WTC11 (cell line): ENCODE measurements around the gene CSH1. TPM values are rescaled to one million over a fixed set of nuclear protein-coding genes. Genes with fewer than 3 reads are reported as not detected.

Experiments
- ATAC-seq: fragments of 200-7000 bp; cut with Tn5 transposase; 2 replicates; pipeline ENCODE4 v1.10.0; 2021; ENCODE audit warnings: mild to moderate bottlenecking, moderate library complexity
- CTCF ChIA-PET: fragments of 300-600 bp; sonication (Branson Sonifier 250); formaldehyde crosslinking; loops from one replicate; lab custom pipeline; 2021; ENCODE audit warnings: antibody characterized with exemption; lab: Charles Lee
- POLR2A ChIA-PET: fragments of 350-600 bp; sonication (Branson Sonifier 250); formaldehyde crosslinking; loops from one replicate; lab custom pipeline; 2021; ENCODE audit warnings: antibody characterized with exemption; lab: Charles Lee
- DNase-seq: peaks from one replicate; pipeline ENCODE4 v3.0.0; 2021; ENCODE audit warnings: low spot score
- H3K27ac Mint-ChIP-seq: 2 replicates; pipeline ENCODE4 v1.8.0; 2021; ENCODE audit warnings: mixed read lengths
- H3K27me3 Mint-ChIP-seq: 2 replicates; pipeline ENCODE4 v1.8.0; 2021; ENCODE audit warnings: low read depth, mild to moderate bottlenecking, moderate library complexity, mixed read lengths
- H3K36me3 Mint-ChIP-seq: 2 replicates; pipeline ENCODE4 v1.8.0; 2021; ENCODE audit warnings: mixed read lengths
- H3K4me1 Mint-ChIP-seq: 2 replicates; pipeline ENCODE4 v1.8.0; 2022; ENCODE audit warnings: mixed read lengths
- H3K4me3 Mint-ChIP-seq: 2 replicates; pipeline ENCODE4 v1.8.0; 2021; ENCODE audit warnings: mild to moderate bottlenecking, moderate library complexity, mixed read lengths
- H3K9me3 Mint-ChIP-seq: 2 replicates; pipeline ENCODE4 v1.8.0; 2021; ENCODE audit warnings: mixed read lengths
- ATF1 ChIP-seq: sonication (generic); formaldehyde crosslinking; IDR thresholded peaks from 2 replicates; pipeline ENCODE4 v1.8.1; 2023; ENCODE audit warnings: mild to moderate bottlenecking, moderate library complexity, missing genetic modification reagents
- ATF3 ChIP-seq: sonication (generic); formaldehyde crosslinking; conservative IDR thresholded peaks from 2 replicates; pipeline ENCODE4 v1.8.1; 2022; ENCODE audit warnings: mild to moderate bottlenecking, missing genetic modification reagents
- CBFB ChIP-seq: sonication (generic); formaldehyde crosslinking; IDR thresholded peaks from 2 replicates; pipeline ENCODE4 v1.8.1; 2022; ENCODE audit warnings: mild to moderate bottlenecking, low read depth, missing genetic modification reagents
- ELF4 ChIP-seq: sonication (generic); formaldehyde crosslinking; IDR thresholded peaks from 2 replicates; pipeline ENCODE4 v1.8.1; 2022; ENCODE audit warnings: low read depth, mild to moderate bottlenecking, moderate library complexity, missing genetic modification reagents
- ERG ChIP-seq: fragments of 250-450 bp; sonication (Bioruptor Pico); IDR thresholded peaks from 2 replicates; pipeline ENCODE4 v1.8.0; 2021; ENCODE audit warnings: mild to moderate bottlenecking
- ETV6 ChIP-seq: sonication (generic); formaldehyde crosslinking; IDR thresholded peaks from 2 replicates; pipeline ENCODE4 v1.8.1; 2022; ENCODE audit warnings: mild to moderate bottlenecking, missing genetic modification reagents
- FOXP1 ChIP-seq: sonication (generic); formaldehyde crosslinking; IDR thresholded peaks from 2 replicates; pipeline ENCODE4 v1.8.0; 2022; ENCODE audit warnings: missing genetic modification reagents, mild to moderate bottlenecking, moderate library complexity, borderline replicate concordance
- FOXP4 ChIP-seq: sonication (generic); formaldehyde crosslinking; IDR thresholded peaks from 2 replicates; pipeline ENCODE4 v1.8.0; 2022; ENCODE audit warnings: mild to moderate bottlenecking, missing genetic modification reagents
- HMGXB4 ChIP-seq: sonication (generic); formaldehyde crosslinking; IDR thresholded peaks from 2 replicates; pipeline ENCODE4 v1.8.1; 2023; ENCODE audit warnings: mild to moderate bottlenecking, moderate library complexity, missing genetic modification reagents
- JUN ChIP-seq: sonication (generic); formaldehyde crosslinking; IDR thresholded peaks from 2 replicates; pipeline ENCODE4 v1.8.0; 2023; ENCODE audit warnings: mild to moderate bottlenecking, missing genetic modification reagents
- MXD4 ChIP-seq: fragments of 250-450 bp; sonication (Bioruptor Pico); IDR thresholded peaks from 2 replicates; pipeline ENCODE4 v1.8.0; 2021; ENCODE audit warnings: mild to moderate bottlenecking, moderate library complexity, borderline replicate concordance
- MYBL2 ChIP-seq: sonication (generic); formaldehyde crosslinking; IDR thresholded peaks from 2 replicates; pipeline ENCODE4 v1.8.1; 2023; ENCODE audit warnings: mild to moderate bottlenecking, moderate library complexity, missing genetic modification reagents
- NFATC4 ChIP-seq: fragments of 250-450 bp; sonication (Bioruptor Pico); IDR thresholded peaks from 2 replicates; pipeline ENCODE4 v1.9.0; 2021; ENCODE audit warnings: mild to moderate bottlenecking
- NR2C2 ChIP-seq: sonication (generic); formaldehyde crosslinking; IDR thresholded peaks from 2 replicates; pipeline ENCODE4 v1.8.0; 2022; ENCODE audit warnings: mild to moderate bottlenecking, missing genetic modification reagents
- NR3C1 ChIP-seq: sonication (generic); formaldehyde crosslinking; conservative IDR thresholded peaks from 2 replicates; pipeline ENCODE4 v1.8.1; 2023; ENCODE audit warnings: low read depth, mild to moderate bottlenecking, missing genetic modification reagents
- OVOL2 ChIP-seq: fragments of 250-450 bp; sonication (Bioruptor Pico); IDR thresholded peaks from 2 replicates; pipeline ENCODE4 v1.9.0; 2021; ENCODE audit warnings: mild to moderate bottlenecking, borderline replicate concordance
- RORB ChIP-seq: fragments of 250-450 bp; sonication (Bioruptor Pico); IDR thresholded peaks from 2 replicates; pipeline ENCODE4 v1.9.0; 2021; ENCODE audit warnings: mild to moderate bottlenecking
- SMAD3 ChIP-seq: sonication (generic); formaldehyde crosslinking; IDR thresholded peaks from 2 replicates; pipeline ENCODE4 v1.8.0; 2022; ENCODE audit warnings: missing genetic modification reagents, mild to moderate bottlenecking, borderline replicate concordance
- TEAD1 ChIP-seq: sonication (generic); formaldehyde crosslinking; IDR thresholded peaks from 2 replicates; pipeline ENCODE4 v1.8.0; 2022; ENCODE audit warnings: mild to moderate bottlenecking, missing genetic modification reagents
- ZNF263 ChIP-seq: sonication (generic); formaldehyde crosslinking; IDR thresholded peaks from 2 replicates; pipeline ENCODE4 v1.8.1; 2022; ENCODE audit warnings: low read depth, mild to moderate bottlenecking, moderate library complexity, missing genetic modification reagents
- ZNF281 ChIP-seq: sonication (generic); formaldehyde crosslinking; IDR thresholded peaks from 2 replicates; pipeline ENCODE4 v1.8.0; 2023; ENCODE audit warnings: mild to moderate bottlenecking, missing genetic modification reagents
- ZNF317 ChIP-seq: sonication (generic); formaldehyde crosslinking; IDR thresholded peaks from 2 replicates; pipeline ENCODE4 v1.8.1; 2023; ENCODE audit warnings: low read depth, mild to moderate bottlenecking, moderate library complexity, missing genetic modification reagents, borderline replicate concordance
- total RNA-seq: library from RNA; stranded (reverse); gene quantifications from 3 replicates; pipeline ENCODE4 v1.2.3, GENCODE V29; 2021

The CSH1 gene
- total RNA-seq, 1 experiment from 2014 or later = not detected

- DNase-seq = peak; percentile 58
- H3K4me3 Mint-ChIP-seq = no peak overlapping the region
- peak; percentile 86 for ATAC-seq
- H3K27ac Mint-ChIP-seq = no peak overlapping the region; the same call in 1 of the 2 replicates
- no peaks in the 10 kb centered on the region for H3K36me3 Mint-ChIP-seq
- no peak for TF ChIP-seq ZNF281
- TF ChIP-seq FOXP4 (CRISPR knock-in tag) = no peak
- TF ChIP-seq SMAD3 = no peak
- no peak for TF ChIP-seq HMGXB4 (CRISPR knock-in tag)
- TF ChIP-seq ATF1 (CRISPR knock-in tag) = no peak
- no peak for TF ChIP-seq JUN (CRISPR knock-in tag)
- no peak for TF ChIP-seq NR3C1 (CRISPR knock-in tag)
- no peak for TF ChIP-seq FOXP1 (CRISPR knock-in tag)
- TF ChIP-seq ATF3 (CRISPR knock-in tag) = no peak
- TF ChIP-seq ELF4 (CRISPR knock-in tag) = no peak
- no peak for TF ChIP-seq MXD4 (CRISPR knock-in tag)
- no peak for TF ChIP-seq ZNF263 (CRISPR knock-in tag)
- no peak for TF ChIP-seq ZNF317 (CRISPR knock-in tag)
- CTCF ChIA-PET = interaction anchor here (0.5 to 6.3 kb wide), 15 partner anchors 8 to 376 kb away, joined by 3 to 87 read pairs (median 3); partner anchors contain the start of genes CSHL1 and GH1
- POLR2A ChIA-PET = interaction anchor here (1.1 kb wide), 1 partner anchor 11 kb away, joined by 3 read pairs; no protein-coding TSS in a partner anchor
- peaks cover 18% of the 10 kb centered on the region for H3K4me1 Mint-ChIP-seq
- H3K27me3 Mint-ChIP-seq = no peaks in the 10 kb centered on the region; the same call in 1 of the 2 replicates
- no peaks in the 10 kb centered on the region for H3K9me3 Mint-ChIP-seq
These were observed 34.7 kb upstream of the CSH1 start for GRCh38 chr17:63930951-63931575.

- CTCF ChIA-PET = interaction anchor here (1.0 to 6.3 kb wide), 13 partner anchors 10 to 361 kb away, joined by 3 to 87 read pairs (median 5); partner anchors contain the start of genes CSHL1 and GH1
- DNase-seq (no peak), ATAC-seq (peak; percentile 49)
- Mint-ChIP-seq H3K9me3 (no peaks in the 10 kb centered on the region), H3K27ac (no peak overlapping the region), H3K27me3 (no peaks in the 10 kb centered on the region), H3K36me3 (no peaks in the 10 kb centered on the region), H3K4me3 (no peak overlapping the region), H3K4me1 (peaks cover 18% of the 10 kb centered on the region)
- POLR2A ChIA-PET = interaction anchor here (1.1 kb wide), 1 partner anchor 10 kb away, joined by 3 read pairs; no protein-coding TSS in a partner anchor
- TF ChIP-seq RORB (CRISPR knock-in tag) = no peak
- TF ChIP-seq NR2C2 = no peak
- TF ChIP-seq TEAD1 = no peak
- no peak for TF ChIP-seq ERG
- TF ChIP-seq CBFB (CRISPR knock-in tag) = no peak
- no peak for TF ChIP-seq ETV6 (CRISPR knock-in tag)
- TF ChIP-seq NR3C1 (CRISPR knock-in tag) = no peak
- no peak for TF ChIP-seq NFATC4
- no peak for TF ChIP-seq MYBL2
- TF ChIP-seq ATF1 (CRISPR knock-in tag) = no peak
- TF ChIP-seq OVOL2 = no peak
These were observed 33.7 kb upstream of the CSH1 start for GRCh38 chr17:63929860-63930766.
